HG03175 (cell line): ENCODE results near the gene PPRC1.

Source experiments
- ATAC-seq: cut with Tn5 transposase; IDR thresholded peaks from one replicate; pipeline ENCODE4 v1.9.1; 2021; ENCODE audit warnings: mild to moderate bottlenecking, moderate library complexity; ENCODE audit not compliant: unreplicated experiment

PPRC1 gene

GRCh38 chr10:102147561-102147960 lies 14.7 kb downstream of the PPRC1 start:
- no peak for ATAC-seq

GRCh38 chr10:102148275-102148674 lies 15.4 kb downstream of the PPRC1 start:
- ATAC-seq: no peak

GRCh38 chr10:102150970-102151773 lies 18.3 kb downstream of the PPRC1 start:
- ATAC-seq: no peak

GRCh38 chr10:102151774-102152544 lies 19.1 kb downstream of the PPRC1 start, which contains the start of gene NOLC1:
NOLC1 (plus strand) TSS chr10:102152389; CDS start chr10:102152411, 22 bp downstream.
- peak; percentile 95 for ATAC-seq

- peak; percentile 18 for ATAC-seq
Measured at GRCh38 chr10:102152545-102152890, 19.7 kb downstream of the PPRC1 start.

- no peak for ATAC-seq
Measured at GRCh38 chr10:102153093-102153620, 20.3 kb downstream of the PPRC1 start.

- no peak for ATAC-seq
Measured at GRCh38 chr10:102154466-102155116, 21.8 kb downstream of the PPRC1 start.

- no peak for ATAC-seq
Measured at GRCh38 chr10:102157224-102157623, 24.4 kb downstream of the PPRC1 start.

GRCh38 chr10:102159051-102159597 lies 26.3 kb downstream of the PPRC1 start:
- ATAC-seq: no peak

- no peak for ATAC-seq
Measured at GRCh38 chr10:102159831-102160230, 27.0 kb downstream of the PPRC1 start.

GRCh38 chr10:102163342-102163989 lies 30.6 kb downstream of the PPRC1 start:
- no peak for ATAC-seq

GRCh38 chr10:102167861-102168260 lies 35.0 kb downstream of the PPRC1 start:
- ATAC-seq: no peak

- ATAC-seq: no peak
Measured at GRCh38 chr10:102170602-102171001, 37.8 kb downstream of the PPRC1 start.

GRCh38 chr10:102172288-102172687 lies 39.4 kb downstream of the PPRC1 start:
- no peak for ATAC-seq

GRCh38 chr10:102175415-102175814 lies 42.6 kb downstream of the PPRC1 start:
- no peak for ATAC-seq

GRCh38 chr10:102184606-102185005 lies 51.8 kb downstream of the PPRC1 start:
- ATAC-seq: no peak

- no peak for ATAC-seq
Measured at GRCh38 chr10:102185272-102185671, 52.4 kb downstream of the PPRC1 start.

- no peak for ATAC-seq
Measured at GRCh38 chr10:102185811-102186527, 53.1 kb downstream of the PPRC1 start.

GRCh38 chr10:102188298-102188940 lies 55.6 kb downstream of the PPRC1 start:
- no peak for ATAC-seq
